ENCODE measurements around the gene TNNT3. TPM values are rescaled to one million over a fixed set of nuclear protein-coding genes. Genes with fewer than 3 reads are reported as not detected.
"Not testable (repeated sequence)": the region's sequence is repeated elsewhere in the genome, so short reads cannot be mapped to it uniquely, and the experiment has no call there.

TNNT3 gene
- total RNA-seq, 1 experiment from 2014 or later: not detected

DNA sequence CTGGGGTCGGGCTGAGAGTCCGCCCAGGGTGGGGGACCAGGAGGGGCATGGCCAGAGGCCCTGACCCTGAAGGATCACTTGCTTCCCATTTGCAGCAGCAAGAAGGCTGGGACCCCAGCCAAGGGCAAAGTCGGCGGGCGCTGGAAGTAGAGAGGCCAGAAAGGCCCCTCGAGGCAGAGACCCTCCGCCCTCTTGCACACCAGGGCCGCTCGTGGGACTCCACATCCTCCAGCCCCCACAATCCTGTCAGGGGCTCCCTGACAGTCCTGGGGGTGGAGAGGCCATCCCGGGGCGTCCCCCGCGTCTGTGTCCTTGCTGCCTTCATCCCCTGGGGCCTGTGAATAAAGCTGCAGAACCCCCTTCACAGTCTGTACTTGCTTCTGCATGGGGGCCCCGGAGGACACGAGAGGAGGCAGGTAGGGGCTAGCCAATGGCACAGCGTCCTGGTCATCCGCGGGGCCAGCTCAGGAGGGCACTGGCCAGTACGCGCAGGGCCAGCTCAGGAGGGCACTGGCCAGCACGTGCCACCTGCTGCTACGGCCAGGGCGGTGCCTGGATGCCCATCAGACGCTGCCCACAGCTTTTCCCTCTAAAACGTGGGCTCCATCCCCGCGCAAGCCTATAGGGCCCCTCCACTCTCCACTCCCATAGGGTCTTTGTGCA is 19.0 kb downstream of the TNNT3 start:
- Histone ChIP-seq H3K9me3 (ENCODE audit: low read length) (no peaks in the 10 kb centered on the region), H3K27me3 (ENCODE audit: low read length) (no peaks in the 10 kb centered on the region), H2AFZ (ENCODE audit: low read length) (no peak overlapping the region), H3K27ac (ENCODE audit: low read length) (no peak overlapping the region), H3K79me2 (ENCODE audit: low read length) (no peaks in the 10 kb centered on the region), H3K9ac (ENCODE audit: low read length) (no peak overlapping the region), H3K36me3 (ENCODE audit: low read depth, low read length) (no peaks in the 10 kb centered on the region), H3K4me3 (ENCODE audit: low read length) (no peak overlapping the region), H3K9me2 (replicated peaks; ENCODE audit: low read length) (no peaks in the 10 kb centered on the region), H3F3A (ENCODE audit: low read length, unreplicated experiment) (no peaks in the 10 kb centered on the region), H3K4me1 (ENCODE audit: insufficient read depth, low read length) (no peaks in the 10 kb centered on the region), H3K4me2 (ENCODE audit: low read length) (no peak overlapping the region), H4K20me1 (ENCODE audit: low read length) (no peaks in the 10 kb centered on the region)
- no TSS peak for BruUV-seq (replicated peaks)
- DNase-seq (no peak), ATAC-seq (no peak)
- TF ChIP-seq EZH2phosphoT487 (IDR thresholded peaks at IDR 0.05; ENCODE audit: borderline replicate concordance, low read length) (no peak), EZH2 (IDR thresholded peaks at IDR 0.05; ENCODE audit: low read length, unreplicated experiment) (no peak)
- TF ChIP-seq, protein P1, sequence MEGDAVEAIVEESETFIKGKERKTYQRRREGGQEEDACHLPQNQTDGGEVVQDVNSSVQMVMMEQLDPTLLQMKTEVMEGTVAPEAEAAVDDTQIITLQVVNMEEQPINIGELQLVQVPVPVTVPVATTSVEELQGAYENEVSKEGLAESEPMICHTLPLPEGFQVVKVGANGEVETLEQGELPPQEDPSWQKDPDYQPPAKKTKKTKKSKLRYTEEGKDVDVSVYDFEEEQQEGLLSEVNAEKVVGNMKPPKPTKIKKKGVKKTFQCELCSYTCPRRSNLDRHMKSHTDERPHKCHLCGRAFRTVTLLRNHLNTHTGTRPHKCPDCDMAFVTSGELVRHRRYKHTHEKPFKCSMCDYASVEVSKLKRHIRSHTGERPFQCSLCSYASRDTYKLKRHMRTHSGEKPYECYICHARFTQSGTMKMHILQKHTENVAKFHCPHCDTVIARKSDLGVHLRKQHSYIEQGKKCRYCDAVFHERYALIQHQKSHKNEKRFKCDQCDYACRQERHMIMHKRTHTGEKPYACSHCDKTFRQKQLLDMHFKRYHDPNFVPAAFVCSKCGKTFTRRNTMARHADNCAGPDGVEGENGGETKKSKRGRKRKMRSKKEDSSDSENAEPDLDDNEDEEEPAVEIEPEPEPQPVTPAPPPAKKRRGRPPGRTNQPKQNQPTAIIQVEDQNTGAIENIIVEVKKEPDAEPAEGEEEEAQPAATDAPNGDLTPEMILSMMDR (conservative IDR thresholded peaks at IDR 0.05; ENCODE audit: low read depth, low read length): no peak
- intact Hi-C loops (cut with micrococcal nuclease): no loop called here
- CTCF ChIA-PET: no interaction called here
- POLR2A ChIA-PET (ENCODE audit: unreplicated experiment): interaction anchor here (0.6 kb wide), 1 partner anchor 31 kb away, joined by 3 read pairs; no protein-coding TSS in a partner anchor

DNA sequence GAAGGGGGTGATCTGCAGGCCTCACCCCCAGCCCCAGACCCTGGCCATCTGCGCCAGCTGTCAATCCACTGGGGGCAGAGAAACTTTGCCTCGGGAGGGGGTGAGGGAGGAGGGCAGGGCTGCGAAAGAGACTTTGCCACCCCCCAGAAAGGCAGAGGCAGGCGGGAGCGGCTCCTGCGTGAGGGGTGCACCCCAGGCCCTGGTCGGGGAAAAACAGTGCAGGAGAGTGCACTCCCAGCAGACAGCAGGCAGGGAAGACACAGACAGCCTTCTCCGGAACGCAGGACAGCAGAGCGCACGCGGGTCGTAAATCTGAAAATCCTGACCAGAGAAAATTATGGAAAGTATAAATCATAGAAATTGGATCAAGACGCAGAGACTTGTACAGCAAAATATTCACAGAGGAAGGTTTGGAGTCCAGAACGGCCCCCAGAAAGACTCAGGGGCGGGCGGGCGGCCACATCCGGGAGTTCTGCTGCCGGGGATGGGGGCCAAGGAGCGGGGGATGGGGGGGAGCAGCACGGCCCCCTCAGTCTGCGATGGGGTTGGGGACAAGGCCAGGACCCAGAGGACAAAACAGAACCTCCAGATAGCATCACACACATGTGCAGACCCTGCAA is 19.6 kb downstream of the TNNT3 start:
- Histone ChIP-seq H3K4me3 (ENCODE audit: low read length) (no peak overlapping the region), H3K27me3 (ENCODE audit: low read length) (no peaks in the 10 kb centered on the region), H3K4me1 (ENCODE audit: insufficient read depth, low read length) (0 out of 2 replicates have a peak, but pooled peaks cover 4% of the 10 kb centered on the region), H3K9ac (ENCODE audit: low read length) (no peak overlapping the region), H3K9me3 (ENCODE audit: low read length) (no peaks in the 10 kb centered on the region), H4K20me1 (ENCODE audit: low read length) (no peaks in the 10 kb centered on the region), H3K36me3 (ENCODE audit: low read depth, low read length) (no peaks in the 10 kb centered on the region), H3K27ac (ENCODE audit: low read length) (no peak overlapping the region), H3K79me2 (ENCODE audit: low read length) (no peaks in the 10 kb centered on the region), H3F3A (ENCODE audit: low read length, unreplicated experiment) (no peaks in the 10 kb centered on the region), H3K9me2 (replicated peaks; ENCODE audit: low read length) (no peaks in the 10 kb centered on the region), H2AFZ (ENCODE audit: low read length) (no peak overlapping the region), H3K4me2 (ENCODE audit: low read length) (no peak overlapping the region)
- BruUV-seq (replicated peaks): no TSS peak
- TF ChIP-seq EZH2 (IDR thresholded peaks at IDR 0.05; ENCODE audit: low read length, unreplicated experiment) (no peak), EZH2phosphoT487 (IDR thresholded peaks at IDR 0.05; ENCODE audit: borderline replicate concordance, low read length) (no peak)
- TF ChIP-seq, protein P1 (conservative IDR thresholded peaks at IDR 0.05; ENCODE audit: low read depth, low read length): no peak
- intact Hi-C loops (cut with micrococcal nuclease): no loop called here
- ATAC-seq: no peak
- DNase-seq: no peak
- POLR2A ChIA-PET (ENCODE audit: unreplicated experiment): no interaction called here
- CTCF ChIA-PET: no interaction called here

DNA sequence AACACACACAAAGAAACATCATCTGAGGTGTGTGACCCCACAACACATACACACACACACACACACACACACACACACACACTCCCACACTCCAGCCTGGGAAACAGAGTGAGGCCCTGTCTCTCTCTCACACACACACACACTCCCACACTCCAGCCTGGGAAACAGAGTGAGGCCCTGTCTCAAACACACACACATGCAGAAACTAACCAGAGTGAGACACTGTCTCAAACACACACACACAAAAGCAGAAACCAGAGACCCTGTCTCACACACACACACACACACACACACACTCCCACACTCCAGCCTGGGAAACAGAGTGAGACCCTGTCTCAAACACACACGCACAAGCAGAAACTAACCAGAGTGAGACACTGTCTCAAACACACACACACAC is 20.3 kb downstream of the TNNT3 start:
- H3K9ac ChIP-seq (ENCODE audit: low read length); H3K27ac ChIP-seq (ENCODE audit: low read length); H2AFZ ChIP-seq (ENCODE audit: low read length); H3K4me2 ChIP-seq (ENCODE audit: low read length); H4K20me1 ChIP-seq (ENCODE audit: low read length); DNase-seq; POLR2A ChIA-PET (ENCODE audit: unreplicated experiment); H3K9me2 ChIP-seq (replicated peaks; ENCODE audit: low read length); H3K79me2 ChIP-seq (ENCODE audit: low read length); H3K4me1 ChIP-seq (ENCODE audit: insufficient read depth, low read length); H3K9me3 ChIP-seq (ENCODE audit: low read length); ATAC-seq; H3K36me3 ChIP-seq (ENCODE audit: low read depth, low read length); BruUV-seq (replicated peaks); H3K4me3 ChIP-seq (ENCODE audit: low read length); H3F3A ChIP-seq (ENCODE audit: low read length, unreplicated experiment); H3K27me3 ChIP-seq (ENCODE audit: low read length); CTCF ChIA-PET: not testable (repeated sequence)
- intact Hi-C loops (cut with micrococcal nuclease): loop anchor here (10.0 kb wide), 1 partner anchor 45 kb away; the partner anchor contains the start of gene PRR33
